Activated CD4-positive, alpha-beta T cell treated with anti-CD3 and anti-CD28 coated beads, Interleukin-2, amount 50 U/mL, for 4 hours (primary cell): ENCODE data around the gene DNAJB6.

Experiments used
- DNase-seq, 2 experiments: peaks; one replicate each; pipeline ENCODE4 v3.0.0-alpha.2; 2020

The DNAJB6 gene

DNA sequence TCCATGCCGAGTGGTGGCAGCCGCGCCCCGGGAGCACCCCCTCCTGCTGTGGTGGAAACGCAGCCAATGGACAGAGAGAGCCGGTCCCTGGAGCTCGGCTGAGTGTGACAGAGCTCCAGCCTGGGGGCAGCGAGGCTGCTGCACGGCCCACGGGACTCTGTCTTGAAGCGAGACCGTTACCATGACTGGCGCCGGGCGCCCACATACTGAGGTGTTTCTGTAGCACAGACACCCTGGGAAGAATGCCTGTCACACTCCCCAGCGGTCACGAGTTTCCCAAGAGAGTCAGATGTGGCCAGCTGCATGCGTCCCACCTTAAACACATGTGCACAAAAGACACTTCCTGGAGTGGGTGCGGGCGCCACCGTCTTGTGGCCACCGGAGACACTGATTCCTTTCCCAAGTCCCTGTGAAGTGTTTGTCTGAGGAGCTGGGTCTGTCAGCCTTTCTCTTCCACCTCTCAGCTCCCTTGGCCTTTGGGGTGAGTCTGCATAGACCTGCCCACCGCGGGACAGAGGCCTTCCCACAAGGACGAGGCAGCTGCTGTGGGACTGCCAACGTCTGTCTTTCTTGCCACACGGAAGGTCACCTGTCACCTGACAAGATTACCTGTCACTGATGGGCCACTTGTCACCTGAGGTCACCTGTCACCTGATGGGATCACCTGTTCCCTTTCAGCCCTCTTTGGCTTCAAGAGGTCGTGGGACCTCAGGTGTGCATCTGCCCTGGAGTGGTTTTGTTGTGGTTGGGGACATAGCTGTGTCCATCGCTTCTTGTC lies 94.6 kb downstream of the DNAJB6 start:
- DNase-seq, result no peak

DNA sequence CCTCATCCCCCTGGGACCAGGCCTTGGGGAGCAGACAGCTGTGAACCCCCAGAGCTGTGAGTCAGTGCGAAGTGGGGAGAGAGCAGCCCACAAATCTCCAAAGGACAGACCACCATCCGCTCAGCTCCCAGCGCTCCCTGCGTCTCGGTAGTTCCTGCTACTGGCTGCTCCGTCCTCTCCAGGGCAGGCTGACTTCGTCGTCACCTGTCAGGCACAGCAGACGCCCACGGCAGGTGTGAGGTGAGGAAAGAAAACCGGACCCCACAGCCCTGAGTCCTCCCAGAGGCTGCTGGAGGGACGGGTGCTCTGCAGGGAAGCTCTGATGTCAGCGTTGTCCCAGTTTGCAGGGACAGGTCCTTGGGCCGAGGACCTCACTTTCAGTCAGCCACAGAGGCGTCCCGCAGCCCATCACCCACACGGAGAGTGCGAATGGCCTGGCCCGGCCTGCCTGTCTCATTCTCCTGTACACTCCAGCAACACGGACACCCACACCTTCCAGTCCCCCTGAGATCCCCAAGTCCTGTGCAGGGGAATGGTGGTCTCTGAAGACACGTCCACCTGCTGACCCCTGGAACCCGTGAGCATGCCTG lies 95.2 kb downstream of the DNAJB6 start:
- no peak for DNase-seq

DNA sequence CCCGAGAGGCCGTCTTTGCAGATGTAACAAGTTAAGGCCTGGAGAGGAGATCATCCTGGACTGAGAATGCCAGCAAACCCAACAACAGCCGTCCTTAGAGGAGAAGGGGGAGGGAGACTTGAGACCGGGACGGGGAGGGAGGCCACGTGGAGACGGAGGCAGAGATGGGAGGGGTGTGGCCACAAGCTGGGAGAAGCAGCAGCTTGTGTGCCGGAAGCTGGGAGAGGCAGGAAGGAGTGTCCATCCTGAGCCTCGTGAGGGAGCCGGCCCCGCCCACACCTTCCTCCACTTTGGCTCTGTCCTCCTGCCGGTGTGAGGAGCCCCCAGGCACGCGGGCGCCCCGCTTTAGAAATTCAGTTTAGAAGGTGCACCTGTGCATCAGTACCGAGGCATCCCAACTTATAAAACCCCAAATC lies 95.7 kb downstream of the DNAJB6 start:
- DNase-seq, result no peak

DNA sequence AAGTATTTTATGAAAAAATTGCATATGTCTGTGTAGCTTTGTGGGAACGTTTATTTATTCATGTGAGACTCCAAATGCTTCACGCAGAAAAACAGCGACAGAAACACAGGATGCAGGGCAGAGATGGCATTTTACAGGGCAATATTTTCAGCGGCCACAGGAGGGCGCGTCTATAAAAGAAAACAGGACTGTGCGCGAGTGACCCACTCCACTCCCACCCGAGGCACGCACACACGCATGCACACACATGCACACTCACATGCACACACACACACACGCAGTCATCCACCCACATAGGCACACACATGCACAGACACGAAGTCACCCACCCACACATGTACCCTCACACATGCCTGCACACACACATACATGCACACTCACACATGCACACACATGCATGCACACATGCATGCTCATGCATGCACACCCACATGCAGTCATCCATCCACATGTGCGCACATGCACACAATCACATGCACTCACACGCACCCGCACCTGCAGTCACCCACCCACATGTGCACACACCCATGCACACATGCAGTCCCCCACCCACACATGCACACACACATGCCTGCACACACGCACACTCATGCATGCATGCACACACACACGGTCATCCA lies 96.3 kb downstream of the DNAJB6 start:
- DNase-seq, result peak; percentile 52 to 57

DNA sequence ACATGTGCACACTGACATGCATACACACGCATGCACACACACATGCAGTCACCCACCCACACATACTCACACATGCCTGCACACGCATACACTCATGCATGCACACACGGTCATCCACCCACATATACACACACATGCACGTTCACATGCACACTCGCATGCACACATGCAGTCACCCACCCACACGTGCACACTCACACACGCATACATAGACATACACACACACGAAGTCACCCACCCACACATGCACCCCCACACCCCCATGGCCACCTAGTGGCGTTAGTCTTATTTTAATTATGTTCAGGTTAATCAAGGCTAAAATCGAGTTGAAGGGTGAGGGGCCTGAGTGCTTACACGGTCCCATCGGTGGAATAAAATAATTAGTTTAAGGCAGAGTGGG lies 96.8 kb downstream of the DNAJB6 start:
- DNase-seq, result no peak

DNA sequence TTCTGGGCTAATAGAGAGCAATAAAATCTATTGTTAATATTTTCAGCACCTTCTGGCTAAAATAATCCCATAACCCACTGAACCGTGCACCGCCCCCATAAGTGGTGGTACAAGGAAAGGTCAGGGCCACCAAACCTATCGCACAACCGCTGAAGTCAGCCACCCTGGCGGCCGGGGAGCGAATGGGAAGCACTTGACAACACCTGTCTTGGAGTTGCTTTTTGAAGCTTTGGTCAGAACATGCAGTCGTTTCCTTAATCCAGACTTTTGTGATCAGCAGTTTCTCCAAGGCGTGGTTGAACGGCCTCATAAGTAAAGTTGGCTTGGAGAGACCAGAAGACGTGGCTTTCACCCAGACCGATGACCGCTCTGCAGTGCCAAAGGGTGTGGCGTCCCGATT lies 97.4 kb downstream of the DNAJB6 start:
- no peak for DNase-seq

DNA sequence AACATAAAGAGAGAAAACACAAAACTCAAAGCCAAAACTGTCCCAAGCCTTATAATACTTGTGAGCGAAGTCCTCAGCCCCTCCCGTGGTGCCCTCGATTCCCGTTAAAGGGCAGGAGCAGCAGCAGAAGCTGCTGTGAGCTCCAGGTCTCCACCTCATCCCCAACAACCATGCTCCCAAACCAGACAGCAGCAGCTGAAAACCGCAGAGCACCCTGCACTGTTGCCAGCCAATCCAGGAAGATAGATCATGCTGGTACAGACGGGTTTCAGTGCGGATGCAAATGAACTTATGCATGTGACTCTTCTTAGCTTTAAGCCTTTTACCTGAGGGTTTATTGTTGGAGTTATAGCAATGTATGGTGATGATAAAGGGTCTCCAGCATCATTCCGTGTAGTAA lies 97.9 kb downstream of the DNAJB6 start:
- no peak for DNase-seq

DNA sequence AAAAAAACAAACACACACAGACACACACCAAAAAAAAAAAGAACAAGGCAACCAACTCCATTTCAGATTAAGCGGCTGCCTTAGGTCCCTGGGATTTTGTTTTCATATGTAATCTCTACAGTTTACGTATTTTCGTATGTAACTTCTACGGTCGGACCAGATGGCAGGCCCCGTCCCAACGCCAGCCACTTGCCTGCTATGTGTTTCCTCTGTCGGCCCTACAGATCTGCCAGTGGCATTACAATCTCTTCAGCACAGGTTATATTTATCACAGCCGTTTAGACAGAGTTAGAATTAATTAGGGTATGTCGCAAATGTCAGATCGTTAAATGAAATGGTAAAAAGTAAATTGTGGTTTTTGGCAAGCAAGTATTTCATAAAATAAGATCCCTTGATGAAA lies 99.3 kb downstream of the DNAJB6 start:
- no peak for DNase-seq

DNA sequence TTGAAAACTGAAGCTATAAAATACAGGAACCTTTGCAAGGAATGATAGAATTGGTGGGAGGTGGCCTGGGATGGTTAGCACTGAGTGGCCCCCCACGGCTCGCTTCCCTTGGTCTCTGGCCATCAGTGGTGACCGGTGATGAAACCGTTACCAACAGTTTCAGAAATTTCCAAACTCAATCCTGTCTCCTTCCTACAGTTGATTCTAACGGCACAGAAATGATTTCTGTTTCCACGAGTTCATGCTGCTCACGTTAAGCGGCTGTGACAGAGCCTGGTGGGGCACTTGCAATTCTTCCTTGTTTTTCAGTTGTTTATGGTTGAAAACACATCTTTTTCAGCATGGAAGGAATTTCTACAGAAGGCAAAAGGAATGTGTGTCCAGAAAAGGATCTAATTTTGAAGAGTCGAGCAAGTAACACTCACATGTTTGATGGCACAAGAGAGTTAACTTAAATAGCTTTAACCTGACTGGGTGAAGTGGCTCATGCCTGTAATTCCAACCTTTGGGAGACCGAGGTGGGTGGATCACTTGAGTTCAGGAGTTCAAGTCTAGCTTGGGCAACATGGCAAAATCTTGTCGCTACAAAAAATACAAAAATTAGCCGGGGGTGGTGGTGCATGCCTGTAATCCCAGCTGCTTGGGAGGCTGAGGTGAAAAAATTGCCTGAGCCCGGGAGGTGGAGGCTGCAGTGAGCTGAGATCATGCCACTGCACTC lies 100.1 kb downstream of the DNAJB6 start:
- no peak for DNase-seq

DNA sequence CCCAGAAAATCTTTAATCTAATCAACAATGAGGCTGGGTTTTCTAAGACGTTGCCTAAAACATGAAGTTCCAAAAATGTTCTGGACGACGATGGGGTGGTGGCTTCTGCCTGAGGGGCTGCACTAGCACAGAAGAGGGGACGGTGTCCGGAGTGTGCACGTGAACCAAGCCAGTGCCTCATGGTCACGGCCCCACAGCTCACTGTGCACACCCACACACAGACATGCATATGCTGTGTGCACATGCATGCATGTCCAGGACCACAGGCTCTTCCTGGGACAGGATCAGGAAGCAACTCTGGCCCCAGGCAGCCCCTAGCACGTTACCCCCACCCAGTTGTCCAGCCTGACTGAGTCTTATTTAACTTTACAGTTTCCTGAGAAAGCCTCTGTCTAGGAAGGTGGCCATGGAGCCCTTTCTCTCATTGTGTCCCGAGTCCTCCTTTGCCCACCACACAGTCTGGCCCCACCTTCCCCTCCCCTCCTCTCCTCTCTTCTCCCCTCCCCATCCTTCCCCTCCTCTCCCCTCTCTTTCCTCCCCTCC lies 100.8 kb downstream of the DNAJB6 start:
- DNase-seq, result no peak

DNA sequence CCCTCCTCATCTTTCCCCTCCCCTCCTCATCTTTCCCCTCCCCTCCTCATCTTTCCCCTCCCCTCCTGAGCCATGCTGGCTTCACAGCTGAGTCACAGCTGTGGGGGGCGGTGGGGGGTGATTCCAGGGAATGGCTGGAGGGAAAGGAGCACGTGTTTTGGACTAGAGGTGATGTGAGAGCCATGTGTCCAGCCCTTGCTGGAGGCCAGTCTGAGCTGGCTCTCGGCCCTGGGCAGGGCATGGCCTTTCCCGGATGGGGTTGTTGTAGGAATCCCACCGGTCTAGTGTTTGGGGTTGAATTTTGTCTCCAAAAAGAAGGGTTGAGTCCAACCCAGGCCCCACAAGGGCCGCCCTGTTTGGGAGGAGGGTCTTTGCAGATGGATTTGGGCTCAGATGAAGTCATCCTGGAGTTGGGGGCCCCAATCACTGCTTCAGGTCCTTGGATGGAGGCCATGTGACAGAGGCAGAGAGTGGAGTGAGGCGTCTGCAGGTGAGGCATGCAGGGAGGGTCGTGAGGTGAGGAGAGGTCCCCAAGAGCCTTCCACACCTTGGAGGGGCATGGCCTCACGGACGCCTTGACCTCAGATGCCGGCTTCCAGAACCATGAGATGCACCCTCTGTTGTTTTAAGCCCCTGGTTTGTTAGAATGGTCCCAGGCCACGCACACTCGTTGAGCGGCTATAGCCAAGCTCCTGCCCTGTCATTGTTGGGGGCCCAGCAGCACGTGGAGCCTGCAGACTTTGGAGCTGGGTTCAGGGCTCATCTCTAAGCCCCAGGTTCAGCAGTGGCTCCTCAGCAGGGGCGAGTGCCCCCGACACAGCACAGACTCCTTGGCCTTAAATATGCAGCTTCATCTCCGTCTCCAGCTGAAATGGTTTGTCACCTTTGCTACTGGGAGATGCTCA lies 101.6 kb downstream of the DNAJB6 start:
- no peak for DNase-seq

DNA sequence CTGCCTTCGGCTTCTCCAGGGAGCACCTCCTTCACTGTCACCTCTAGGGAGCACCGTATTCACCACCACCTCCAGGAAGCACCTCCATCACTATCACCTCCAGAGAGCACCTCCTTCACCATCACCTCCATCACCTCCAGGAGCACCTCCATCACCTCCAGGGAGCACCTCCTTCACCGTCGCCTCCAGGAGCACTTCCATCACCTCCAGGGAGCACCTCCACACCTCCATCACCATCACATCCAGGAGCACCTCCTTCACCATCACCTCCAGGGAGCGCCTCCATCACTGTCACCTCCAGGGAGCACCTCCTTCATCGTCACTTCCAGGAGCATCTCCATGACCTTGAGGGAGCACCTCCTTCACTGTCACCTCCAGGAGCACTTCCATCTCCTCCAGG lies 102.3 kb downstream of the DNAJB6 start:
- DNase-seq, result no peak

DNA sequence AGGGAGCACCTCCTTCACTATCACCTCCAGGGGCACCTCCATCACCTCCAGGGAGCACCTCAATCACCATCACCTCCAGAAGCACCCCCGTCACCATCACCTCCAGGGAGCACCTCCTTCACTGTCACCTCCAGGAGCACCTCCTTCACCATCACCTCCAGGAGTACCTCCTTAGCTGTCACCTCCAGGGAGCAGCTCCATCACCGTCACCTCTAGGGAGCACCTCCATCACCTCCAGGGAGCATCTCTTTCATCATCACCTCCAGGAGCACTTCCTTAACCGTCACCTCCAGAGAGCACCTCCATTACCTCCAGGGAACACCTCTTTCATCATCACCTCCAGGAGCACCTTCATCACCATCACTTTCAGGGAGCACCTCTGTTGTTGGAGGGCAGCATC lies 103.0 kb downstream of the DNAJB6 start:
- DNase-seq, result no peak

DNA sequence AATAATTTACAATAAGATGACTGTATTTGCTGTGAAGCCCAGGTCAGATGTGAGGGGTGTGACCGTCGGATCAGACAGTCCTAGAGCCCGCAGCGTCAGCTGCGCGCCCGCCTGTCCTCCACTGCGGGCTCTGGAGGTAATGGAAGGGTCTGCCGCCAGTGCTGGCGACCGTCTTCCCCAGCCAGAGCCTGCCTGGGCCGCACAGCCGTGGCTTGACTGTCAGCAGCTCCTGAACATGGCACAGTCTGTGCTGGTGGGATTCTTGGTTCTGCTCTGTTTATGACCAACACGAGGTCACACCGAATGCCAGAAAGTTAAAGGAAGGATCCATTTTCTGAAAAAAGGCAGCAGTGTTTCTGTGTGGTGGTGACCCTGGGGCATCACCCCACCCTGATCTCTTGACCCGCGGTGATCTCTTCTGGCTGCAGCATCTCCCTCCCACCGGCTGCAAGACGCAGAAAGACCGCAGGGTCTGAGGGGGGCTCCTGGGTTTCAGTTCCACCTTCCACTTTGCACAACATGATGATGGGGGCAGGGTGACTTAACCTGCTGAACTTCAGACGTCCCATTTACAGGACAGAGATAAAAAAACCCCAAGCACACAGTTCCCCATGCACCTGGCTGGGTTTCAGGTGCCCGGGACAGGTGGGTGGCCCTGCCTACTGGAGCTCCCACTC lies 103.7 kb downstream of the DNAJB6 start:
- DNase-seq, result no peak

DNA sequence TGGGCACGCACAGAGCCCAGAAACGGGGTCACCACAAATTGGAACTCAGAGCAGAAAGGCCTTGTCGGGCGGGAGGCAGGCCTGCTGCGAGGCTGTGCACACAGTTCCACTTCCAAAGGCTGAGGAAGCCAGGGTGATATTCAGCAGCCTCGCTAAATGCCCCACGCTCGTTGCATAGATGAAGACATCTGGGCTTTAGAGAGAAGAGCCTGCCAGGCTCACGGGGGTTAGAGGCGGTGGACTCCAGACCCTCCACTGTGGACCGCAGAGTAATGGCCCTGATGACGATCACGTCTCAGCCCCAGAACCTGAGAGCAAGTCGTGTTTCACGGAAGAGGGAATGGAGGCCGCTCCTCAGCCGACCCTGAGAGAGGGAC lies 104.2 kb downstream of the DNAJB6 start:
- no peak for DNase-seq

DNA sequence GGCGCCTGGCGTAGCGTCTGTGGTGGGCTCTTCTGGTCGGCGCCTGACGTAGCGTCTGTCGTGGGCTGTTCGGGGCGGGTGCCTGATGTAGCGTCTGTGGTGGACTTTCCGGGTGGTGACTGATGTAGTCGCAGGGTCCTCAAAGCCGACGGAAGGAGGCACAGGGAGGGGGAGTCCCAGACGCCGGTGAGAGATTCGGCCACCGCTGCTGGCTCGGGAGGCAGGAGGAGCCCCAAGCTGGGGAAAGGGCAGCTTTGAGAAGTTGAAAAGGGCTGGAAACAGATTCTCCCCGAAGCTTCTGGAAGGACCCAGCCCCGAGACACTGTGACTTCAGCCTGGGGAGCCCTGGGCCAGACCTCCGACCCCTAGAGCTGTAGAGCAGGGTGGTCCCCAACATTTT lies 105.7 kb downstream of the DNAJB6 start:
- DNase-seq, result no peak

DNA sequence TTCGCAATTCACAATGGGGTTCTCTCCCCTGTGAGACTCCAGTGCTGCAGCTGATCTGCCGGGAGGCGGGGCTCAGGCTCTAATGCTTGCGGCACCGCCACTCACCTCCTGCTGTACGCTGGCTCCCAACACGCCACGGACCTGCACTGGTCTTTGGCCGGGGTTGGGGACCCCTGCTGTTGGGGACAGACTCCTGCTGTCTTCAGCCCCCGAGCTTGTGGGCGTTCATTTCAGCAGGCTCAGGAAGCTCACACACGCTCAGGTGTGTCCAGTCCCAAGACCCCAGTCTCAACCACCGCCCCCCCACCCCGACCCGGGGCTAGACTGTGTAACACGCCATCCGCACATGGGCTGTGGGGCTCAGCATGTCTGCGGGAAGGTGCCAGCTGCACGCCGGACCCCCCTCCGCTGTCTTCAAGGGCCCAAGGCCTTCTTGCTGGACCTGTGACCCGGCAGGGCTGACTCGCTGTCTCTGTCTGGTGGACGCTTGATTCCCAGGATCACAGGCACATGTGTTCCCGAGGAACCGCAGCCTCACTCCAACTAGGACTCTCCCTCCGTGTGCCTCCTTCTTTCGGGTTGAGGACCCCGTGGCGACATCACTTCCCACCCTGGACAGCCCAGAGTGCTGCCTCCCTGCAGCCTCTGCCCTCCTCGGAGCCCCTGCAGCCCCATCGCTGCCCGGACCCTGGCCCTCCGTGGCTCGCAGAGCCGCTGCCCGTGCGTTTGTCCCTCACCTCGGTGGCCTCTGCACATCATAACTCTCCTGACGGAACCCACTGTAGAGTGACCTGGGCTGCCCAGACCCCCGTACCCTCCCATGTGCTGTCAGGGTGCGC lies 106.4 kb downstream of the DNAJB6 start:
- no peak for DNase-seq

DNA sequence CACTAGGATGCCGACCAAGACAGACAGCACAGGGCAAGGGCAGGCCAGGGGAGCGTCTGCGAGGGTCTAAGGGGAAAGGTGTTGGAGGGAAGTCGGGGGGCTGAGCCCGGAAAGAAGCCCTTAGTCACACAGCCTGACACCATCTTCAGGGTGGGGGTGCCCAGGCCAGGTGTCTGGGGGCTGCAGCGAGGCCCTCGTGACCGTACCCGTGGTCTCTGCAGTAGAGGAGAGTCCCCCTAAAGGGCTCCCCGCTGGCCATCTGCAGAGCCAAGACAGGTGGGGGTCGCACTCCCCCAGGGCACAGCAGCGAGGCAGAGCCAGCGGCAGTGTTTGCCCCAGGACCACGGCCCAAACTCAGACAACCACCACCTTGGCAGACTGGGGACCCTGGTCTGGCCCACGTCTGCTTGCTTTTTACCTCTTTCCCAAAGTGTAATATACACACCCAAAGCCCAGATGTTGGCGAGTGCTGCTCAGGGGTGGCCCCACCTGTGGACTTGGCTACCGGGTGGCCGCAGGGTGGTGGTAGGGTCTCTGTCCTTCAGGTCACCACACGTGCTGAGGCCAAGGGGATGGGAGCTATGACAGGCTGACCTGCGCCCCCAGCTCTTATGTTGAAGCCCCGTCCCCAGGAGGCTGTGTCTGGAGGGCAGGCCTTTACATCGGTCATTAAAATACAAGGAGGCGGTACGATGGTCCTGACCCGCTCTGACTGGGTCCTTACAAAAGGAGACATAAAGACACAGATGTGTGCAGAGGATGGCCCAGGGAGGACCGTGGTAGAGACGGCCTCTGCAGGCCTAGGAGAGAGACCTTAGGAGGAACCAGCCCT lies 107.4 kb downstream of the DNAJB6 start:
- DNase-seq, result no peak

DNA sequence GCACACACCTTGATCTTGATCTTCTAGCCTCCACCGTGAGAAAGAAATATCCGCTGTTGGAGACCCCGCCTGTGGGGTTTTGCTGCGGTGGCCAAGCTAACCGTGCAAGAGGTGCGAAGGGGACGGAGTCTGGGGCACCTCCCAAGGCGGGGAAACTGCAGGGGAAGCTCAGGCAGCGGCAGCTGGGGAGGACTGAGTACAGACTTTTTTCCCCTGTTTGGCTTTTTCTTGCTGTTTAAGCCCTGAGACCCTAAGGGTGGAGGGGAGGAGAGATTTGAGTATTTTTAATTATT lies 108.0 kb downstream of the DNAJB6 start:
- DNase-seq, result no peak
